Sigmoid colon (tissue), 7 donors: ENCODE results near the gene MTAP. TPM values are rescaled to one million over a fixed set of nuclear protein-coding genes. Genes with fewer than 3 reads are reported as not detected.

Experiments
- DNase-seq: peaks from one replicate; pipeline ENCODE4 v3.0.0-alpha.2; 2019
- H3K27ac ChIP-seq, 4 donors: fragments of 200-600 bp; sonication (generic); one replicate each; pipeline ENCODE4 v1.5.1; 2016 to 2019; ENCODE audit warnings: mild to moderate bottlenecking in 1 of 4
- H3K27me3 ChIP-seq, 3 donors: fragments of 200-600 bp; sonication (generic); one replicate each; pipeline ENCODE4 v1.5.1; 2019; ENCODE audit warnings: mild to moderate bottlenecking in 1 of 3
- H3K36me3 ChIP-seq, 4 donors: fragments of 200-600 bp; sonication (generic); one replicate each; pipeline ENCODE4 v1.5.1; 2016 to 2019
- H3K4me1 ChIP-seq, 4 donors: fragments of 200-600 bp; sonication (generic); one replicate each; pipeline ENCODE4 v1.5.1; 2017 to 2019
- H3K4me3 ChIP-seq, 4 donors: fragments of 200-600 bp; sonication (generic); one replicate each; pipeline ENCODE4 v1.5.1; 2017 to 2019; ENCODE audit warnings: mild to moderate bottlenecking in 2 of 4, moderate library complexity in 1 of 4
- H3K9me3 ChIP-seq, 4 donors: fragments of 200-600 bp in 3 of 4; sonication (generic) in 3 of 4; one replicate each; pipeline versions ENCODE4 v1.5.1 to v1.6.1; 2013 to 2019
- CTCF ChIP-seq, 4 experiments: fragments of 450-650 bp in 3 of 4; fragments of 200-600 bp in 1 of 4; IDR thresholded peaks; one replicate each; pipeline ENCODE4 v1.5.1; 2016 to 2019; ENCODE audit warnings: antibody characterized with exemption in 4 of 4, mild to moderate bottlenecking in 3 of 4, moderate library complexity in 2 of 4
- EP300 ChIP-seq, 4 donors: sonication (generic); formaldehyde crosslinking; IDR thresholded peaks; one replicate each; pipeline ENCODE4 v1.6.1; 2017; ENCODE audit warnings: antibody characterized with exemption in 4 of 4
- POLR2A ChIP-seq, 2 donors: fragments of 450-650 bp; IDR thresholded peaks; one replicate each; pipeline ENCODE4 v1.6.1; 2016; ENCODE audit warnings: antibody characterized with exemption in 2 of 2, mild to moderate bottlenecking in 2 of 2, moderate library complexity in 2 of 2
- POLR2AphosphoS5 ChIP-seq, 4 donors: sonication (generic); formaldehyde crosslinking; IDR thresholded peaks; one replicate each; pipeline ENCODE4 v1.6.1; 2017; ENCODE audit warnings: antibody characterized with exemption in 4 of 4
- WGBS, 2 donors: extraction: QIAGEN DNeasy Blood & Tissue Kit; methylation state at CpG; one replicate each; pipeline ENCODE4 v1.1.7; 2013; 5-methylcytosine and 5-hydroxymethylcytosine counted together
- intact Hi-C: fragments of 100-400 bp; cut with DNase I; formaldehyde crosslinking; loops from one replicate; pipeline ENCODE4 v1.15.1; 2023
- polyA plus RNA-seq, 3 donors: library from polyadenylated mRNA; stranded (reverse); fragments of 200-250 nt; gene quantifications; one replicate each; pipeline ENCODE4 v1.2.3, GENCODE V29; 2013
- total RNA-seq, 4 donors: library from RNA; depleted of rRNA; stranded (reverse); fragments of >200 nt; gene quantifications; one replicate each; pipeline ENCODE4 v1.1.0, GENCODE V29; 2016
- donor health status: healthy with polysubstance abuse.
- donor health status: Bipolar disorder and iron deficiency.
- donor health status: healthy.

Gene MTAP
- total and polyA plus RNA-seq, 7 donors = 7.6 to 28.5 (median 19.9) TPM

GRCh38 chr9:21840647-21841046 is 38.2 kb downstream of the MTAP start:
- Histone ChIP-seq H3K27ac (no peak overlapping the region), H3K27me3 (no peaks in the 10 kb centered on the region), H3K9me3 (no peaks in the 10 kb centered on the region), H3K4me1 (peaks cover 0 to 13% (median 6%) of the 10 kb centered on the region in 4 donors), H3K4me3 (no peak overlapping the region), H3K36me3 (peaks cover 22 to 44% (median 32%) of the 10 kb centered on the region in 4 donors)
- TF ChIP-seq POLR2AphosphoS5 (IDR thresholded peaks at IDR 0.05) = no peak
- TF ChIP-seq EP300 (IDR thresholded peaks at IDR 0.05) = no peak
- TF ChIP-seq POLR2A (IDR thresholded peaks at IDR 0.05) = no peak
- no peak for TF ChIP-seq CTCF (IDR thresholded peaks at IDR 0.05)
- DNase-seq = no peak
- 50 to 96% methylated on average over 2 of the region's 2 CpGs for WGBS, 2 donors
- intact Hi-C loops = no loop called here

- Histone ChIP-seq H3K36me3 (peaks cover 22 to 42% (median 33%) of the 10 kb centered on the region in 4 donors), H3K9me3 (no peaks in the 10 kb centered on the region), H3K4me3 (no peak overlapping the region), H3K27me3 (no peaks in the 10 kb centered on the region), H3K4me1 (peaks cover 0 to 10% (median 4%) of the 10 kb centered on the region in 4 donors), H3K27ac (no peak overlapping the region)
- intact Hi-C loops = no loop called here
- 28 to 81% methylated on average over 1 of the region's 1 CpG for WGBS, 2 donors
- TF ChIP-seq POLR2A (IDR thresholded peaks at IDR 0.05) = no peak
- no peak for TF ChIP-seq POLR2AphosphoS5 (IDR thresholded peaks at IDR 0.05)
- no peak for TF ChIP-seq CTCF (IDR thresholded peaks at IDR 0.05)
- TF ChIP-seq EP300 (IDR thresholded peaks at IDR 0.05) = no peak
- DNase-seq = no peak
Observed at GRCh38 chr9:21841133-21841532, 38.7 kb downstream of the MTAP start.

- DNase-seq = no peak
- intact Hi-C loops = no loop called here
- H3K27me3 ChIP-seq = no peaks in the 10 kb centered on the region
- WGBS, 2 donors = 99% methylated on average over 4 of the region's 4 CpGs
- no peaks in the 10 kb centered on the region for H3K4me1 ChIP-seq
- H3K9me3 ChIP-seq = peaks cover 0 to 17% (median 9%) of the 10 kb centered on the region in 4 donors
- no peak overlapping the region for H3K27ac ChIP-seq
- no peak overlapping the region for H3K4me3 ChIP-seq
- no peak for TF ChIP-seq POLR2A (IDR thresholded peaks at IDR 0.05)
- peaks cover 0 to 41% (median 2%) of the 10 kb centered on the region in 4 donors for H3K36me3 ChIP-seq
Observed at GRCh38 chr9:21848615-21849014, 46.2 kb downstream of the MTAP start.

- H3K36me3 ChIP-seq = peaks cover 0 to 66% (median 11%) of the 10 kb centered on the region in 4 donors
- peaks cover 0 to 11% (median 7%) of the 10 kb centered on the region in 4 donors for H3K9me3 ChIP-seq
- H3K27me3 ChIP-seq = no peaks in the 10 kb centered on the region
- intact Hi-C loops = no loop called here
- TF ChIP-seq CTCF (IDR thresholded peaks at IDR 0.05) = no peak
- TF ChIP-seq POLR2AphosphoS5 (IDR thresholded peaks at IDR 0.05) = no peak
- TF ChIP-seq POLR2A (IDR thresholded peaks at IDR 0.05) = no peak
- TF ChIP-seq EP300 (IDR thresholded peaks at IDR 0.05) = no peak
- no peak overlapping the region for H3K27ac ChIP-seq
- 30 to 65% methylated on average over 3 of the region's 3 CpGs for WGBS, 2 donors
- no peak for DNase-seq
- H3K4me1 ChIP-seq = no peaks in the 10 kb centered on the region
- H3K4me3 ChIP-seq = no peak overlapping the region
Observed at GRCh38 chr9:21852754-21853153, 50.3 kb downstream of the MTAP start.

GRCh38 chr9:21853414-21853813 is 51.0 kb downstream of the MTAP start:
- Histone ChIP-seq H3K36me3 (peaks cover 0 to 66% (median 11%) of the 10 kb centered on the region in 4 donors), H3K27ac (no peak overlapping the region), H3K4me3 (no peak overlapping the region), H3K4me1 (no peaks in the 10 kb centered on the region), H3K9me3 (peaks cover 0 to 4% (median under 1%) of the 10 kb centered on the region in 4 donors), H3K27me3 (no peaks in the 10 kb centered on the region)
- intact Hi-C loops = no loop called here
- TF ChIP-seq EP300 (IDR thresholded peaks at IDR 0.05) = no peak
- no peak for TF ChIP-seq POLR2A (IDR thresholded peaks at IDR 0.05)
- TF ChIP-seq CTCF (IDR thresholded peaks at IDR 0.05) = no peak
- TF ChIP-seq POLR2AphosphoS5 (IDR thresholded peaks at IDR 0.05) = no peak
- no peak for DNase-seq
- 28 to 79% methylated on average over 2 of the region's 2 CpGs for WGBS, 2 donors
